WERI-Rb-1 (cell line): ENCODE results near the gene SIK2.

Experiments
- DNase-seq: peaks from one replicate; pipeline ENCODE4 v3.0.0-alpha.2; 2020
- H3K27ac ChIP-seq: fragments of 250-450 bp; sonication (Bioruptor Pico); 2 replicates; pipeline ENCODE4 v1.5.1; 2020; ENCODE audit warnings: mild to moderate bottlenecking, moderate library complexity
- H3K27me3 ChIP-seq: fragments of 250-450 bp; sonication (Bioruptor Pico); 2 replicates; pipeline ENCODE4 v1.5.1; 2021; ENCODE audit warnings: mild to moderate bottlenecking, low read depth, moderate library complexity; ENCODE audit not compliant: insufficient read depth, severe bottlenecking
- H3K36me3 ChIP-seq: fragments of 250-450 bp; sonication (Bioruptor Pico); 2 replicates; pipeline ENCODE4 v1.5.1; 2020; ENCODE audit warnings: mild to moderate bottlenecking, moderate library complexity
- H3K4me3 ChIP-seq: 2 replicates; pipeline ENCODE4 v1.5.1; 2011; ENCODE audit warnings: low read depth, mild to moderate bottlenecking, control low read depth, low read length
- H3K9me3 ChIP-seq: fragments of 250-450 bp; sonication (Bioruptor Pico); 2 replicates; pipeline ENCODE4 v1.5.1; 2021; ENCODE audit warnings: mild to moderate bottlenecking, moderate library complexity; ENCODE audit not compliant: severe bottlenecking
- TF ChIP-seq, protein P1 (sequence below): IDR thresholded peaks from 2 replicates; pipeline ENCODE4 v1.5.1; 2011; ENCODE audit warnings: low read depth, mild to moderate bottlenecking, control low read depth, inconsistent platforms, low read length

The SIK2 gene

DNA sequence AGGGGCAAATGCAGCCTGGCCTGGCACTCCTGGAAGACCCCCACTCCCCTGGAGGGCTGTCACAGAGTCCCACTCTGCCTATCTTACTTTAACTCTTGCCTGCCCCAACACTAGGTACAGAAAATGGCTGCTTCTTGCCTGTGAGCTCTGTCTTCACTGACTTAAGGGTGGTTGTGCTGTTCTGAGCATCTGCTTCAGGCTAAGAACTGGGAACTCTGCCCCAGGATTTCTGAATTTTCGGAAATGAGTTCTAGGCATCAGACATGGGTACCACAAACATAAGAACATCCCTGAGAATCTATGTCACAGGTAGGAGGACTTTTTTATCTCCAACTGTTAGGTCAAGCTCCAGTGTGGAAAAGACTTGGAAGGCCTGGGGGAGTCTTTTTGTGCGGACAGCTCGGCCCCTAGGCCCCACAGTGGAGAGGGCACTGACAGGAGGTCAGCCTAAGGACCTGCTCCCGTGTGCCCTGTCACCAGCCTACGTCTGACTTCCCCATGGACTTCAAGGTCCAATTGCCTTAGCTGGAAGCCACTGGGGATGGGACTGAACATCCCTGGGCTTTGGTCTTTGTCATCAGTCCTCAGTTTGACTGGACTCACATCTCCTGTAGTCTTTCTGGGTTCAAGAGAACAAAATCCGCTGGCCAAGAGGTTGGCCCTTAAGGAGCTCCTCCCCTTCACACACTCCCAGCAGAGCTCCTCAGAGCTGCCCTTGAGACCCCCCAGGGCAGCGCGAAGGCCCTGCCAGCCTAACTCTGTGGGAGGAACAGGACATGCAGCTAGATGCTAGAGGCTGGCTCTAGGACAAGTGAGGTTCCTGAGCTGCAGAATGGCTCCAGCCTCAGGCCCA, 132.1 kb downstream of the SIK2 start:
- no peak for DNase-seq
- TF ChIP-seq, protein P1, sequence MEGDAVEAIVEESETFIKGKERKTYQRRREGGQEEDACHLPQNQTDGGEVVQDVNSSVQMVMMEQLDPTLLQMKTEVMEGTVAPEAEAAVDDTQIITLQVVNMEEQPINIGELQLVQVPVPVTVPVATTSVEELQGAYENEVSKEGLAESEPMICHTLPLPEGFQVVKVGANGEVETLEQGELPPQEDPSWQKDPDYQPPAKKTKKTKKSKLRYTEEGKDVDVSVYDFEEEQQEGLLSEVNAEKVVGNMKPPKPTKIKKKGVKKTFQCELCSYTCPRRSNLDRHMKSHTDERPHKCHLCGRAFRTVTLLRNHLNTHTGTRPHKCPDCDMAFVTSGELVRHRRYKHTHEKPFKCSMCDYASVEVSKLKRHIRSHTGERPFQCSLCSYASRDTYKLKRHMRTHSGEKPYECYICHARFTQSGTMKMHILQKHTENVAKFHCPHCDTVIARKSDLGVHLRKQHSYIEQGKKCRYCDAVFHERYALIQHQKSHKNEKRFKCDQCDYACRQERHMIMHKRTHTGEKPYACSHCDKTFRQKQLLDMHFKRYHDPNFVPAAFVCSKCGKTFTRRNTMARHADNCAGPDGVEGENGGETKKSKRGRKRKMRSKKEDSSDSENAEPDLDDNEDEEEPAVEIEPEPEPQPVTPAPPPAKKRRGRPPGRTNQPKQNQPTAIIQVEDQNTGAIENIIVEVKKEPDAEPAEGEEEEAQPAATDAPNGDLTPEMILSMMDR = no peak
- Histone ChIP-seq H3K4me3 (no peak overlapping the region), H3K27me3 (no peaks in the 10 kb centered on the region), H3K36me3 (peaks cover 7% of the 10 kb centered on the region; the same call in 1 of the 2 replicates), H3K9me3 (no peaks in the 10 kb centered on the region), H3K27ac (no peak overlapping the region)

DNA sequence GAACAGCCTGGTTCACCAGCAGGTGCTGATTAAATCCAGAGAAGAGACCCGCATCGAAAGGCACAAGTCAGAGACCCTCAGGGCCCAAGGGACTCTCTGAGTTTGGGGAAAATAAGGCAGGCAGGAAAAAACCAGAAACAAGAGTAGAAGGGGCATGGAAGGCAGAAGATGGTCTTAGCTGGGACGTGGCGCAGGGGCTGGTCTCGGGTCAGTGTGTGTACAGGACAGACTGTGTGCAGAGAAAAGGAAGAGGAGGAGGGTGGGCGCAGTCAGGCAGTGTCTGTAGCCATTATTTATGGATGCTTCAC, 132.7 kb downstream of the SIK2 start:
- no peak overlapping the region for H3K4me3 ChIP-seq
- TF ChIP-seq, protein P1 = no peak
- DNase-seq = no peak
- H3K36me3 ChIP-seq = peaks cover 7% of the 10 kb centered on the region; the same call in 1 of the 2 replicates
- H3K9me3 ChIP-seq = no peaks in the 10 kb centered on the region
- H3K27ac ChIP-seq = no peak overlapping the region
- H3K27me3 ChIP-seq = no peaks in the 10 kb centered on the region

DNA sequence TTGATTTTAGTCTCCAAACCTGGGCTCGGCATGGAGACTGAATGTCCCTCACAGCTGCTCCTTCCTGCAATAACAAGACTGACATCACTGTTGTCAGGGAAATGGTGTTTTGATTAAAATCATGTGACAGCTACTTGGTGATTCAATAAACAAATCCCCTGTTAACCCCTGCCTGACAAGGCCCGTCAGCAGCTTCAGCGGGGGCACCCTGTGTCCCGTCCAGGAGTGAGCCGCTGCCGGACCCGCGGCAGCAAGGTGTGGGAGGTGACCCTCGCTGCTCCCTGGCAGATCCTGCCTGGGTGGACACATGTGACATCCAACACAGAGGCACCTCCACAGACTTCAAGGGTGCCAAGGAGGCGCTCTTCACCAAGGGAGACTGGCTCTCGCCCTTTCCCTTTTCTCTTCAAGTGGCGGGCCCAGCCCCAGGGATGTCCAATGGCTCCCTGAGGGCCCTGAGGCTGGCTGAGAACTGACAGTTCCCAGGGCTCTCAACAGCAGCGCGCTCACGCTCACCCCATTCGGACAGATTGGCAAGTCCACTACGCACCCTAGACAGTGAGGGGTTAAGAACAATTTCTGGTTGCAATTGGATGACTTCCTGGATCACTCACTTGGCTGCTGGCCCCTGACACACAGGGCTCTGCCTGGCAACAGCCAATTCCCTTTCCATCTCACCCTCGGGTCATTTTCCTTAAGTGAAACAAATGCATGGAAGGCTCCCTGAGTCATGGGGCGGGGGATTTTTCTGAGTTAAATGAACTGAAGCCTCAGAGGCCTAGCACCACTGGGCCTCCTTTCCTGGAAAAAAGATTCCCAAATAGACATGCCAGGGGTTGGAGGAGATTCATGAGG, 133.2 kb downstream of the SIK2 start:
- DNase-seq = no peak

DNA sequence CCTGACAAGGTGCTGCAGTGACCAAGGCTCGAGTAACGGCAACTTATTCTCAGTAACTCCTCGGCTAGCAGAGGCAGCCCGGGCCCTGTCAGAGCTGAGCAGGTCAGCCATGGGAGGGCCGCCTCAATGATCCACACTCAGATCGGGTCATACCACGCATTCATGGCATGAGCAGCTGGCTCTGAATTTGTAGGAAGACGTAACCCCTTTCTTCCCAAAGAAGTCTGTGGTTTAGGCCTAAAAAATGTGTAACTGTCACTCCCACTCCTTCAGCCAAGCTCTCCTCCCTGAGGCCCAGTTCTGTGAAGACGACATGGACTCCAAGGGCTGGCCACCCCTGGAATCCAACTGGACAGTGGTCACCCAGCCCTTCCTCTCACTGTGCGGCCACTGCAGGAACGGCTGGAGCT, 133.9 kb downstream of the SIK2 start:
- Histone ChIP-seq H3K27ac (no peak overlapping the region), H3K27me3 (no peaks in the 10 kb centered on the region), H3K4me3 (no peak overlapping the region), H3K36me3 (peaks cover 15% of the 10 kb centered on the region), H3K9me3 (no peaks in the 10 kb centered on the region)
- TF ChIP-seq, protein P1 = no peak
- DNase-seq = no peak

More for the DNA sequence above, 133.2 kb downstream of the SIK2 start:
- Histone ChIP-seq H3K27me3 (no peaks in the 10 kb centered on the region), H3K9me3 (no peaks in the 10 kb centered on the region), H3K4me3 (no peak overlapping the region), H3K36me3 (peaks cover 8% of the 10 kb centered on the region), H3K27ac (no peak overlapping the region)
- TF ChIP-seq, protein P1 = no peak

DNA sequence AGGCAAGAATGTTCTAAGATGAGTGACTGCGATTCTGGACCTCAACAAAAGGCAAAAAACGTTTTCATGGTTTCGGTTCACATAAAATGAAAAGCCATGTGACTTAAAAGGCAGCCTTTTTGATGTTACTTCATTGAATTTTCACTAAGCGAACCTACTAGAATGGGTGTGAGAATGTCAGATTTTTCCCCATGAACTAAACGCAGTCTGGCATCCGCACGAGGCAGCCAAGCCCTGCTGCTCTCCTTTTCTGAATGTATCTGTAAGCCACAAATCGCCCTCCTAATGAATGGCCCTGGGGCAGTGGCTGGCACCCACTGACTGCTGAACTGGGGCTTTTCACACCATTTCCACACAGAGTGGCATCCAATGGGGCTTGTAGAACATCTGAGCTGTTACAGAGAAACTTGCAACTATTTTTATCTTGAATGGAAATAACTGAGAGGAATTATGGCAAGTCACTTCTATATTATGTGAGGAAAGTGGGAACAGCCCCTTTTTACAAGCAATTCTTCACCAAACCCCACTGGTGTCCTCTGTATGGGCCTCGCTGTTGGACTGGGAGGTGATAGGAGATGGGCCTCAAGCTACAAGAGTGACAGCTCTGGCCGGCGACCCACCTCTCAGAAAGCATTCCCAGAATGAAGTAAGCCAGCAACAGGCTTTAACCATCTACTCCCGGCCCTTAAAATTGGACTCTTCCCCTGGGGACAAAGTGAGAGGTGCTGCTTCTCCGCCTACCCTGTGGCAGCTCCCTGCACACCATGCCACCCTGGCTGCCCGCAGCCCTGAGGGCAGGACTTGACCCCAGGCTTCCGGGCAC, 134.6 kb downstream of the SIK2 start:
- DNase-seq = no peak
- H3K9me3 ChIP-seq = no peaks in the 10 kb centered on the region
- TF ChIP-seq, protein P1 = no peak
- no peaks in the 10 kb centered on the region for H3K27me3 ChIP-seq
- H3K27ac ChIP-seq = no peak overlapping the region
- H3K4me3 ChIP-seq = no peak overlapping the region
- H3K36me3 ChIP-seq = peaks cover 22% of the 10 kb centered on the region
